Breast epithelium (tissue), 3 donors: ENCODE measurements around the gene TMEM203.

Source experiments
- POLR2A ChIP-seq: fragments of 450-650 bp; IDR thresholded peaks from one replicate; pipeline ENCODE4 v1.6.1; 2016; ENCODE audit warnings: antibody characterized with exemption, mild to moderate bottlenecking, moderate library complexity
- TF ChIP-seq, protein P1 (sequence below), 3 donors: fragments of 450-650 bp; IDR thresholded peaks; one replicate each; pipeline ENCODE4 v1.5.1; 2016 to 2017; ENCODE audit warnings: antibody characterized with exemption in 3 of 3, mild to moderate bottlenecking in 3 of 3, moderate library complexity in 3 of 3

DNA sequence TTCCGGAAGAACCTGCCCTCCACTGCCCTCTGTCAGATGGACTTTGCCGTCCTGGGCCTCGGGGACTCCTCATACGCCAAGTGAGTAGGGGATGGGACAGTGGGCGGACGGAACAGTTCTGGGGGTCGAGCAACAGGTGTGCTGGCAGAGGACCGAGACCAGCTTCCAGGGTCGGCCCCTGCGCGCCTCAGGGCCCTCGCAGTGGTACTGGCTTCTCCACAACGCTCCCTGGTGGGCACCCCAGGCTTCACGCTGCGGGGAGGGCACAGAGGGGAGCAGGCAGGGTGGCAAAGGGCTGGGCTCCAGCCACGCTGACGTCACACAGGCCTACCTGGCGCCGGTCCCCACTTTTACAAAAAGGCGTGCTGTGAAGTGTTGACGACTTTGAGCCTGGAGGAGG, 7.1 kb upstream of the TMEM203 start:
- TF ChIP-seq, protein P1, sequence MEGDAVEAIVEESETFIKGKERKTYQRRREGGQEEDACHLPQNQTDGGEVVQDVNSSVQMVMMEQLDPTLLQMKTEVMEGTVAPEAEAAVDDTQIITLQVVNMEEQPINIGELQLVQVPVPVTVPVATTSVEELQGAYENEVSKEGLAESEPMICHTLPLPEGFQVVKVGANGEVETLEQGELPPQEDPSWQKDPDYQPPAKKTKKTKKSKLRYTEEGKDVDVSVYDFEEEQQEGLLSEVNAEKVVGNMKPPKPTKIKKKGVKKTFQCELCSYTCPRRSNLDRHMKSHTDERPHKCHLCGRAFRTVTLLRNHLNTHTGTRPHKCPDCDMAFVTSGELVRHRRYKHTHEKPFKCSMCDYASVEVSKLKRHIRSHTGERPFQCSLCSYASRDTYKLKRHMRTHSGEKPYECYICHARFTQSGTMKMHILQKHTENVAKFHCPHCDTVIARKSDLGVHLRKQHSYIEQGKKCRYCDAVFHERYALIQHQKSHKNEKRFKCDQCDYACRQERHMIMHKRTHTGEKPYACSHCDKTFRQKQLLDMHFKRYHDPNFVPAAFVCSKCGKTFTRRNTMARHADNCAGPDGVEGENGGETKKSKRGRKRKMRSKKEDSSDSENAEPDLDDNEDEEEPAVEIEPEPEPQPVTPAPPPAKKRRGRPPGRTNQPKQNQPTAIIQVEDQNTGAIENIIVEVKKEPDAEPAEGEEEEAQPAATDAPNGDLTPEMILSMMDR (IDR thresholded peaks at IDR 0.05), result no peak
- no peak for TF ChIP-seq POLR2A
